ENCODE results near the gene GUF1. TPM values are rescaled to one million over a fixed set of nuclear protein-coding genes. Genes with fewer than 3 reads are reported as not detected.

Gene GUF1
- total RNA-seq, 1 donor from 2014 or later, result 14.5 TPM

GRCh38 chr4:44704673-44705072, 26.5 kb downstream of the GUF1 start:
- Histone ChIP-seq H3K4me3 (no peak overlapping the region), H3K27me3 (no peaks in the 10 kb centered on the region), H3K36me3 (peaks cover 7 to 20% of the 10 kb centered on the region in 2 donors), H3K4me1 (no peaks in the 10 kb centered on the region), H3K27ac (no peak overlapping the region), H3K9me3 (no peaks in the 10 kb centered on the region)
- TF ChIP-seq CTCF (IDR thresholded peaks at IDR 0.05), result no peak
- no peak for DNase-seq (ENCODE audit: low spot score in 2 of 2)
- intact Hi-C loops (cut with DNase I), result no loop called here

- Histone ChIP-seq H3K27ac (no peak overlapping the region), H3K36me3 (peaks cover 2 to 3% of the 10 kb centered on the region in 2 donors), H3K4me3 (no peak overlapping the region), H3K4me1 (no peaks in the 10 kb centered on the region), H3K9me3 (no peaks in the 10 kb centered on the region), H3K27me3 (no peaks in the 10 kb centered on the region)
- intact Hi-C loops (cut with DNase I), result no loop called here
- no peak for TF ChIP-seq CTCF (IDR thresholded peaks at IDR 0.05)
- DNase-seq (ENCODE audit: low spot score in 2 of 2), result no peak
Measured at GRCh38 chr4:44713125-44713524, 34.9 kb downstream of the GUF1 start.

GRCh38 chr4:44716597-44716996, 38.4 kb downstream of the GUF1 start:
- H3K36me3 ChIP-seq, result peaks cover 0 to 3% of the 10 kb centered on the region in 2 donors
- H3K4me3 ChIP-seq, result no peak overlapping the region
- intact Hi-C loops (cut with DNase I), result no loop called here
- no peak for DNase-seq (ENCODE audit: low spot score in 2 of 2)
- H3K27ac ChIP-seq, result no peak overlapping the region
- H3K27me3 ChIP-seq, result no peaks in the 10 kb centered on the region
- no peaks in the 10 kb centered on the region for H3K4me1 ChIP-seq
- H3K9me3 ChIP-seq, result no peaks in the 10 kb centered on the region
- no peak for TF ChIP-seq CTCF (IDR thresholded peaks at IDR 0.05)

- H3K36me3 ChIP-seq, result no peaks in the 10 kb centered on the region
- H3K9me3 ChIP-seq, result no peaks in the 10 kb centered on the region
- intact Hi-C loops (cut with DNase I), result no loop called here
- no peak for TF ChIP-seq CTCF (IDR thresholded peaks at IDR 0.05)
- H3K27ac ChIP-seq, result no peak overlapping the region
- H3K27me3 ChIP-seq, result no peaks in the 10 kb centered on the region
- H3K4me1 ChIP-seq, result no peaks in the 10 kb centered on the region
- DNase-seq (ENCODE audit: low spot score in 2 of 2), result no peak
- no peak overlapping the region for H3K4me3 ChIP-seq
Measured at GRCh38 chr4:44720371-44720770, 42.2 kb downstream of the GUF1 start.

- no peak for DNase-seq (ENCODE audit: low spot score in 2 of 2)
- H3K27me3 ChIP-seq, result no peaks in the 10 kb centered on the region
- intact Hi-C loops (cut with DNase I), result no loop called here
Measured at GRCh38 chr4:44722001-44722400, 43.8 kb downstream of the GUF1 start.

More at GRCh38 chr4:44722001-44722400, 43.8 kb downstream of the GUF1 start:
- no peak overlapping the region for H3K27ac ChIP-seq
- H3K4me1 ChIP-seq, result no peaks in the 10 kb centered on the region
- H3K36me3 ChIP-seq, result no peaks in the 10 kb centered on the region
- H3K9me3 ChIP-seq, result no peaks in the 10 kb centered on the region
- TF ChIP-seq CTCF (IDR thresholded peaks at IDR 0.05), result no peak
- H3K4me3 ChIP-seq, result no peak overlapping the region
